ENCODE data around the gene ARPP19. TPM values are rescaled to one million over a fixed set of nuclear protein-coding genes. Genes with fewer than 3 reads are reported as not detected.
"Not testable (repeated sequence)": the region's sequence is repeated elsewhere in the genome, so short reads cannot be mapped to it uniquely, and the experiment has no call there.

Gene ARPP19
- total RNA-seq, 2 donors from 2014 or later: 103 to 118 TPM

- no peak for DNase-seq (ENCODE audit: low spot score in 2 of 2)
- H3K9me3 Mint-ChIP-seq: no peaks in the 10 kb centered on the region
- H3K27ac Mint-ChIP-seq: no peak overlapping the region
- H3K36me3 Mint-ChIP-seq: no peaks in the 10 kb centered on the region
- no peak for ATAC-seq
Observed at GRCh38 chr15:52524223-52525136, 44.4 kb downstream of the ARPP19 start.

DNA sequence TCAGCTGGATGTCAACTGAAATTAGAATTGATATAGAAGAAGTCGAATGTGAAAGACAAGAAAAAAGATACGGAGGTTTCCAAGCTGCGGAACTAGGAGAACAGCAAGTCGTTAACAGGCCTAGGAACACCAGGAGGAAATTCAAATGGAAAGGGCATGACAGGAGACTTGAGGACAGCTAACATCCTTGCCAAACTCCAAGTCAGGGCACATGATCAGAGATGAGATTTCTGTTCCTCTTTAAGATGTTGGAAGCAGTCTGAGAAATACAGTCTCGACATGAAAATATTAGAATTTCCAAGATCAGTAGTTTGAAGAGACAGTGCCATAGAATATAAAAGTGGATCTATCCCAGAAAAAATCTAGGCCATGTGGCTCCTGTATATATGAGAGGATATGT, 45.2 kb downstream of the ARPP19 start:
- H3K9me3 Mint-ChIP-seq: no peaks in the 10 kb centered on the region
- no peak overlapping the region for H3K27ac Mint-ChIP-seq
- no peak for DNase-seq (ENCODE audit: low spot score in 2 of 2)

DNA sequence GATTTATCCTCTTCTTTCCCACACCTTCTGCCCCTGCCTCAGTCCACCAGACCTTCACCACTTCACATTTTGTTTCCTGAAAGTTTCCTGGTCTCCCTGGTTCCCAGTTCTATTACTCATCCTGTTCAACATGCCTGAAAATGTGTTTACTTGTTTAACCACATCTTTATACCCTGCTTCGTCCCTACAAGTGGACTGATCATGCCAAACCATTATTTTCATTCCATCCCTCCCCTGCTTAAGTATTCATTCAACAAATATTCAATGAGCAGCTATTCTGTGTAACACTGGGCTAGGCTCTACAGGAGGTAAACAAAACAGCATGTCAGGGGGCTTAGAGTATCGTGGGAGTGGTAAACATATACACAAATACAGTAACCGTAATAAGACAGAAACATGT, 45.6 kb downstream of the ARPP19 start:
- DNase-seq (ENCODE audit: low spot score in 2 of 2) (no peak), ATAC-seq (no peak)
- Mint-ChIP-seq H3K9me3 (no peaks in the 10 kb centered on the region), H3K27ac (no peak overlapping the region), H3K36me3 (no peaks in the 10 kb centered on the region)

More for the DNA sequence above, 45.2 kb downstream of the ARPP19 start:
- H3K36me3 Mint-ChIP-seq: no peaks in the 10 kb centered on the region
- no peak for ATAC-seq

- no peaks in the 10 kb centered on the region for H3K36me3 Mint-ChIP-seq
- DNase-seq (ENCODE audit: low spot score in 2 of 2) (no peak), ATAC-seq (no peak)
- no peaks in the 10 kb centered on the region for H3K9me3 Mint-ChIP-seq
- H3K27ac Mint-ChIP-seq: no peak overlapping the region
Observed at GRCh38 chr15:52521682-52522081, 47.1 kb downstream of the ARPP19 start.

DNA sequence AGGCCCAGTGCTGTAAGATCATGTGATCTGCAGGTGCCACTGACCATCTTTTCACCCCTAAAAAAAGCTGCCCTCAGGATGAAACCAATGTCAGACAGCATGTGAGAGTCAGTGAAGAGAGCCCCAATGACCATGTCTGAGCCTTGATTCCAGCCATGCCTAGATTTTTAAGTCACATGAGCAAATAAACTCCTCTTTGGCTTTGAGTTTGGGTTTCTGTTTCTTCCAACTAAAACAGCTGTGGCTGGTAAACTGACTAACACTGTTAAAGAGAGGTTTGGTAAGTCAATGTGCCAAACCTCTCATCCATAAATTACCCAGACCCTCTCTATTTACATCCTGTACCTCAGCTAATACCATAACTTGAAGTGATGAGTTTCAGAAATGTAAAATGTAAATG, 48.4 kb downstream of the ARPP19 start:
- DNase-seq (ENCODE audit: low spot score in 2 of 2) (no peak), ATAC-seq (no peak)
- Mint-ChIP-seq H3K9me3 (no peaks in the 10 kb centered on the region), H3K27ac (no peak overlapping the region), H3K36me3 (no peaks in the 10 kb centered on the region)

- no peak overlapping the region for H3K27ac Mint-ChIP-seq
Observed at GRCh38 chr15:52518487-52519371, 50.1 kb downstream of the ARPP19 start.

GRCh38 chr15:52517014-52517413, 51.8 kb downstream of the ARPP19 start:
- DNase-seq (ENCODE audit: low spot score in 2 of 2) (no peak), ATAC-seq (no peak)
- H3K9me3 Mint-ChIP-seq: no peaks in the 10 kb centered on the region
- H3K27ac Mint-ChIP-seq: no peak overlapping the region
- H3K36me3 Mint-ChIP-seq: no peaks in the 10 kb centered on the region

More at GRCh38 chr15:52518487-52519371, 50.1 kb downstream of the ARPP19 start:
- Mint-ChIP-seq H3K9me3 (no peaks in the 10 kb centered on the region), H3K36me3 (no peaks in the 10 kb centered on the region)
- no peak for DNase-seq (ENCODE audit: low spot score in 2 of 2)
- no peak for ATAC-seq

GRCh38 chr15:52515343-52515742, 53.5 kb downstream of the ARPP19 start:
- no peak for ATAC-seq

GRCh38 chr15:52514482-52514881, 54.3 kb downstream of the ARPP19 start:
- H3K27ac Mint-ChIP-seq: no peak overlapping the region
- DNase-seq (ENCODE audit: low spot score in 2 of 2) (no peak), ATAC-seq (no peak)
- H3K36me3 Mint-ChIP-seq: no peaks in the 10 kb centered on the region
- no peaks in the 10 kb centered on the region for H3K9me3 Mint-ChIP-seq

More at GRCh38 chr15:52515343-52515742, 53.5 kb downstream of the ARPP19 start:
- Mint-ChIP-seq H3K27ac (no peak overlapping the region), H3K36me3 (no peaks in the 10 kb centered on the region), H3K9me3 (no peaks in the 10 kb centered on the region)
- no peak for DNase-seq (ENCODE audit: low spot score in 2 of 2)

- H3K36me3 Mint-ChIP-seq: not testable (repeated sequence)
Observed at GRCh38 chr15:52512869-52513268, 56.0 kb downstream of the ARPP19 start.

DNA sequence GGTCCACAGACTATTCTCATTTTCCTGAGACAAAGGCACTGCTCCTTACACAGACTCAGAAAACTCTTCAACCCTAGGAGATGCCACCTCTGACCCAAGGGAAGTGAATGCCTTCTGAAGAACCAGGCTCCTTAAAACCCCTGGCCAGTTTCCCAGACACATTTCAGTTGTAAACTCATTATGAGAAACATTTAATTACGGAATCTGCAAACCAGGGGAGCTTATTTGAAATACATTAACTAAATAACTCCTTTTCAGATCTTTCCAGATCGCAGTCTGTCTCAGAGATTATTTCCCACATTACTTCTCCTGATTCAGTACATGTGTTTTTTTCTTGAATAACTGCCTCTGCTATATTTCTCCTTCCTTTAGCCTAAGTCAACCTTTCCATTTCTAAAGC, 57.7 kb downstream of the ARPP19 start:
- no peaks in the 10 kb centered on the region for H3K9me3 Mint-ChIP-seq
- DNase-seq (ENCODE audit: low spot score in 2 of 2): no peak
- peak overlapping the region in 1 of 2 donors; percentile 19 for H3K27ac Mint-ChIP-seq
- ATAC-seq: no peak
- no peaks in the 10 kb centered on the region for H3K36me3 Mint-ChIP-seq

More at GRCh38 chr15:52512869-52513268, 56.0 kb downstream of the ARPP19 start:
- ATAC-seq; H3K9me3 Mint-ChIP-seq; DNase-seq (ENCODE audit: low spot score in 2 of 2); H3K27ac Mint-ChIP-seq: not testable (repeated sequence)

- no peak for DNase-seq (ENCODE audit: low spot score in 2 of 2)
- H3K9me3 Mint-ChIP-seq: no peaks in the 10 kb centered on the region
- no peak overlapping the region for H3K27ac Mint-ChIP-seq
- ATAC-seq: no peak
- no peaks in the 10 kb centered on the region for H3K36me3 Mint-ChIP-seq
Observed at GRCh38 chr15:52509500-52510245, 59.2 kb downstream of the ARPP19 start.

- no peak for ATAC-seq
- DNase-seq (ENCODE audit: low spot score in 2 of 2): no peak
- Mint-ChIP-seq H3K9me3 (no peaks in the 10 kb centered on the region), H3K36me3 (no peaks in the 10 kb centered on the region), H3K27ac (no peak overlapping the region)
Observed at GRCh38 chr15:52506549-52506948, 62.3 kb downstream of the ARPP19 start.

DNA sequence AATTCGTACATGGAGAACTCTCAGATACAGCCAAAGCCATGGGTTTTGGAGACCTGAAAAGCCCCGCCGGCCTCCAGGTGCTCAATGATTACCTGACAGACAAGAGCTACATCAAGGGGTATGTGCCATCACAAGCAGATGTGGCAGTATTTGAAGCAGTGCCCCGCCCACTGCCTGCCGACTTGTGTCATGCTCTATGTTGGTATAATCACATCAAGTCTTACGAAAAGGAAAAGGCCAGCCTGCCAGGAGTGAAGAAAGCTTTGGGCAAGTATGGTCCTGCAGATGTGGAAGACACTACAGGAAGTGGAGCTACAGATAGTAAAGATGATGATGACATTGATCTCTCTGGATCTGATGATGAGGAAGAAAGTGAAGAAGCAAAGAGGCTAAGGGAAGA, 63.7 kb downstream of the ARPP19 start:
- ATAC-seq (no peak), DNase-seq (ENCODE audit: low spot score in 2 of 2) (no peak)
- H3K36me3 Mint-ChIP-seq: no peaks in the 10 kb centered on the region
- no peaks in the 10 kb centered on the region for H3K9me3 Mint-ChIP-seq
- no peak overlapping the region for H3K27ac Mint-ChIP-seq

- H3K27ac Mint-ChIP-seq: peak overlapping the region in 1 of 2 donors; percentile 20
- no peaks in the 10 kb centered on the region for H3K9me3 Mint-ChIP-seq
- DNase-seq (ENCODE audit: low spot score in 2 of 2) (no peak), ATAC-seq (peak; percentile 74 to 81)
- no peaks in the 10 kb centered on the region for H3K36me3 Mint-ChIP-seq
Observed at GRCh38 chr15:52503788-52504496, 64.9 kb downstream of the ARPP19 start.

DNA sequence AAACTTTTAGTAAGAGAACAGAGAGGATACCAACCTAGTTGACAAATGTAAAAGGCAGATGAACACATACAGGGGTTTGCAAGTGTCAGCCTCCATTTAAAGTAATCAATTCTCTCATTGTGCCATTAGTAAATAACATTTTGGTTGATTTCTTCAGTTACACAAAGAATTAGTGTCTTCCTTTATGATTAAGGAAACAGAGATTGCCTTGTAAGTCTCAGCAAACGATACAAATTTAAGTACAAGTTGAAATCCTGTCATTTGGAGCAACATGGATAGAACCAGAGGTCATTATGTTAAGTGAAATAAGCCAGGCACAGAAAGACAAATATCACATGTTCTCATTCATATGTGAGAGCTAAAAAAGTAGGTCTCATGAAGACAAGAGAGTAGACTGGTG, 66.2 kb downstream of the ARPP19 start:
- H3K27ac Mint-ChIP-seq: no peak overlapping the region
- H3K9me3 Mint-ChIP-seq: no peaks in the 10 kb centered on the region
- DNase-seq (ENCODE audit: low spot score in 2 of 2): no peak
- no peaks in the 10 kb centered on the region for H3K36me3 Mint-ChIP-seq
- no peak for ATAC-seq

Data from activated naive CD4-positive, alpha-beta T cell treated with anti-CD3 and anti-CD28 coated beads, Interleukin-2, amount 50 U/mL, for 72 hours (primary cell).